Measurements from ENCODE around the gene VIPAS39. TPM values are rescaled to one million over a fixed set of nuclear protein-coding genes. Genes with fewer than 3 reads are reported as not detected.
A peak's percentile ranks its signal among the peaks of the same experiment; 100 is the strongest.
"Not testable (repeated sequence)": the region's sequence is repeated elsewhere in the genome, so short reads cannot be mapped to it uniquely, and the experiment has no call there.

VIPAS39 gene
- total and polyA plus RNA-seq, 9 of the 15 experiments (the other 6 are each of a cell fraction or from before 2014, with no cell fraction given) = 5.7 to 25.6 (median 9.9) TPM

DNA sequence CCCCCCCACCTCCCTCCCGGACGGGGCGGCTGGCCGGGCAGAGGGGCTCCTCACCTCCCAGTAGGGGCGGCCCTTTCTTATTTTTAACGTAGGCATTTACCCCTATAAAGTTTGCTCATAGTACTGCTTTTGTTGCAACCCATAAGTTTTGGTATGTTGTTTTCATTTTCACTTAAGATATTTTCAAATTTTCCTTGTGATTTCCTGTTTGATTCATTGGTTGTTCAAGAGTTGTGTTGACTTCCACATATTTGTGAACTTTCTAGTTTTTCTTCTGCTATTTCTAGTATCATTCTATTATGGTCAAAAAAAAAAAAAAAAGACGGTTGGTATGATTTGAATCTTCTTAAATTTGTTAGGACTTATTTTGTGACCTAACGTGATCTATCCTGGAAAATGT is 40.6 kb downstream of the VIPAS39 start:
- ATAC-seq (no peak), DNase-seq (ENCODE audit: extremely low read depth in 1 of 4, low spot score in 3 of 4) (no peak), FAIRE-seq (peak; percentile 19)
- H3K9me1 ChIP-seq (ENCODE audit: control insufficient read depth, insufficient read depth, low read length) = peaks cover 2% of the 10 kb centered on the region
- no peaks in the 10 kb centered on the region for H4K20me1 ChIP-seq (replicated peaks; ENCODE audit: control insufficient read depth, insufficient read depth, low read length)
- no peaks in the 10 kb centered on the region for H3K27me3 ChIP-seq (ENCODE audit: control insufficient read depth in 2 of 2, insufficient read depth in 2 of 2, low read length in 2 of 2)
- WGBS (ENCODE audit: insufficient coverage, low coverage, missing lambda C conversion rate) = 73% methylated on average over 4 of the region's 8 CpGs
- H2AFZ ChIP-seq (ENCODE audit: low read depth, low read length) = peak overlapping the region; percentile 44
- BruUV-seq (replicated peaks) = no TSS peak
- TF ChIP-seq TARDBP (IDR thresholded peaks at IDR 0.05) = no peak
- H3K36me3 ChIP-seq (ENCODE audit: control insufficient read depth, insufficient read depth, low read length) = no peaks in the 10 kb centered on the region
- POLR2A ChIA-PET = no interaction called here
- H3K4me1 ChIP-seq (replicated peaks in 1 of 2; ENCODE audit: control insufficient read depth in 2 of 2, insufficient read depth in 2 of 2, low read length in 2 of 2) = peaks cover 20% of the 10 kb centered on the region in 2 experiments; a peak in 4 of 5 replicates
- intact Hi-C loops (cut with micrococcal nuclease) (no loop called here), in situ Hi-C loops (cut with MboI) (no loop called here)
- H3K9me3 ChIP-seq (replicated peaks; ENCODE audit: control insufficient read depth, insufficient read depth, low read depth, low read length) = no peaks in the 10 kb centered on the region
- H3K9ac ChIP-seq (ENCODE audit: insufficient read depth in 1 of 2, low read depth in 2 of 2, low read length in 2 of 2) = no peak overlapping the region
- H3K4me3 ChIP-seq = no peak overlapping the region
- H3K79me2 ChIP-seq (ENCODE audit: control insufficient read depth, insufficient read depth, low read length) = no peaks in the 10 kb centered on the region
- CTCF ChIA-PET (ENCODE audit: low intra/inter-chr PET ratio) = no interaction called here
- no peak overlapping the region for H3K4me2 ChIP-seq (ENCODE audit: insufficient read depth, low read length)
- peak overlapping the region; percentile 35; the same call in 1 of the 3 replicates for H3K27ac ChIP-seq (ENCODE audit: extremely low read depth, low read depth, low read length)

DNA sequence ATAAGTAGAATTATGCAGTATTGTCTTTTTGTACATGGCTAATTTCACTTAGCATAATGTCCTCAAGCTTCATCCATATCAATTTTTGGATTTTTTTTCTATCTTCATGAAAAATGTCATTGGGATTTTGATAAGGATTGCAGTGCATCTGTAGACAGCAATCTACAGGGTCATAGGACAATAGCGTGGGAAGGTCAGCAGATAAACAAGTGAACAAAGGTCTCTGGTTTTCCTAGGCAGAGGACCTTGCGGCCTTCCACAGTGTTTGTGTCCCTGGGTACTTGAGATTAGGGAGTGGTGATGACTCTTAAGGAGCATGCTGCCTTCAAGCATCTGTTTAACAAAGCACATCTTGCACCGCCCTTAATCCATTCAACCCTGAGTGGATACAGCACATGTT is 41.3 kb downstream of the VIPAS39 start:
- H3K79me2 ChIP-seq (ENCODE audit: control insufficient read depth, insufficient read depth, low read length); H3K27me3 ChIP-seq (ENCODE audit: control insufficient read depth in 2 of 2, insufficient read depth in 2 of 2, low read length in 2 of 2); H3K9me3 ChIP-seq (replicated peaks; ENCODE audit: control insufficient read depth, insufficient read depth, low read depth, low read length); CTCF ChIA-PET (ENCODE audit: low intra/inter-chr PET ratio); H3K36me3 ChIP-seq (ENCODE audit: control insufficient read depth, insufficient read depth, low read length); H3K9ac ChIP-seq (ENCODE audit: insufficient read depth in 1 of 2, low read depth in 2 of 2, low read length in 2 of 2); POLR2A ChIA-PET; H2AFZ ChIP-seq (ENCODE audit: low read depth, low read length); BruUV-seq (replicated peaks); H4K20me1 ChIP-seq (replicated peaks; ENCODE audit: control insufficient read depth, insufficient read depth, low read length); ATAC-seq; H3K4me3 ChIP-seq; intact Hi-C loops (cut with micrococcal nuclease); H3K9me1 ChIP-seq (ENCODE audit: control insufficient read depth, insufficient read depth, low read length); H3K4me2 ChIP-seq (ENCODE audit: insufficient read depth, low read length); in situ Hi-C loops (cut with MboI): not testable (repeated sequence)
- Histone ChIP-seq H3K27ac (ENCODE audit: extremely low read depth, low read depth, low read length) (peak overlapping the region; percentile 47; the same call in 1 of the 3 replicates), H3K4me1 (replicated peaks in 1 of 2; ENCODE audit: control insufficient read depth in 2 of 2, insufficient read depth in 2 of 2, low read length in 2 of 2) (peaks cover 20 to 23% of the 10 kb centered on the region in 2 experiments; a peak in 4 of 5 replicates)
- FAIRE-seq = peak; percentile 6
- DNase-seq (ENCODE audit: extremely low read depth in 1 of 4, low spot score in 3 of 4) = peak in 1 of 4 experiments; percentile 16
- WGBS (ENCODE audit: insufficient coverage, low coverage, missing lambda C conversion rate) = 0% methylated on average over 2 of the region's 3 CpGs
- TF ChIP-seq ESRRA (IDR thresholded peaks at IDR 0.05; ENCODE audit: borderline replicate concordance, low read depth) (0 out of 2 replicates have a peak, but pooled peaks have one; percentile 42), GATAD2B (IDR thresholded peaks at IDR 0.05; ENCODE audit: borderline replicate concordance) (peak; percentile 24; the same call in 1 of the 2 replicates), CXXC5 (CRISPR knock-in tag; IDR thresholded peaks at IDR 0.05) (peak; percentile 44), MTA2 (IDR thresholded peaks at IDR 0.05; ENCODE audit: low read depth) (peak; percentile 21; the same call in 1 of the 2 replicates), ARID1B (IDR thresholded peaks at IDR 0.05) (peak; percentile 62), TRIM24 (IDR thresholded peaks at IDR 0.05) (peak in 1 of 2 experiments; percentile 9; a peak in 1 of 4 replicates), CBFA2T2 (conservative IDR thresholded peaks at IDR 0.05) (peak; percentile 76), EGR1 (conservative IDR thresholded peaks at IDR 0.05) (peak; percentile 69), NCOR1 (IDR thresholded peaks at IDR 0.05) (peak; percentile 36; the same call in 1 of the 2 replicates), SOX6 (IDR thresholded peaks at IDR 0.05) (peak; percentile 94), TCF3 (CRISPR knock-in tag; IDR thresholded peaks at IDR 0.05) (peak; percentile 37; the same call in 1 of the 2 replicates), DPF2 (IDR thresholded peaks at IDR 0.05) (peak; percentile 42; the same call in 1 of the 2 replicates), TAL1 (IDR thresholded peaks at IDR 0.05) (peak; percentile 55), NFIC (IDR thresholded peaks at IDR 0.05) (peak; percentile 36; the same call in 1 of the 2 replicates), KDM1A (IDR thresholded peaks at IDR 0.05) (peak; percentile 72 to 76; a peak in 3 of 4 replicates), CBFA2T3 (IDR thresholded peaks at IDR 0.05) (peak; percentile 85), NR2C1 (IDR thresholded peaks at IDR 0.05) (peak; percentile 59), NR2C1 (tag; IDR thresholded peaks at IDR 0.05) (peak; percentile 65)
- TF ChIP-seq, protein P1, sequence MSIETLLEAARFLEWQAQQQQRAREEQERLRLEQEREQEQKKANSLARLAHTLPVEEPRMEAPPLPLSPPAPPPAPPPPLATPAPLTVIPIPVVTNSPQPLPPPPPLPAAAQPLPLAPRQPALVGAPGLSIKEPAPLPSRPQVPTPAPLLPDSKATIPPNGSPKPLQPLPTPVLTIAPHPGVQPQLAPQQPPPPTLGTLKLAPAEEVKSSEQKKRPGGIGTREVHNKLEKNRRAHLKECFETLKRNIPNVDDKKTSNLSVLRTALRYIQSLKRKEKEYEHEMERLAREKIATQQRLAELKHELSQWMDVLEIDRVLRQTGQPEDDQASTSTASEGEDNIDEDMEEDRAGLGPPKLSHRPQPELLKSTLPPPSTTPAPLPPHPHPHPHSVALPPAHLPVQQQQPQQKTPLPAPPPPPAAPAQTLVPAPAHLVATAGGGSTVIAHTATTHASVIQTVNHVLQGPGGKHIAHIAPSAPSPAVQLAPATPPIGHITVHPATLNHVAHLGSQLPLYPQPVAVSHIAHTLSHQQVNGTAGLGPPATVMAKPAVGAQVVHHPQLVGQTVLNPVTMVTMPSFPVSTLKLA (conservative IDR thresholded peaks at IDR 0.05) = 0 out of 4 replicates have a peak, but pooled peaks of 1 of the 2 experiments have one; percentile 27
